HCT116 (cell line): ENCODE measurements around the gene ETS2. TPM values are rescaled to one million over a fixed set of nuclear protein-coding genes. Genes with fewer than 3 reads are reported as not detected.

Experiments used
- ATAC-seq: fragments of 200-7000 bp; cut with Tn5 transposase; 2 replicates; pipeline ENCODE4 v1.9.1; 2020; ENCODE audit warnings: mild to moderate bottlenecking, moderate library complexity
- BruUV-seq: library from RNA; stranded (reverse); fragments of 400-500 nt; replicated peaks from 2 replicates; lab custom pipeline; 2021; lab: Mats Ljungman, UMichigan
- CTCF ChIA-PET: fragments of 300-600 bp; sonication (Branson Sonifier 250); formaldehyde crosslinking; loops from one replicate; lab custom pipeline; 2021; ENCODE audit warnings: antibody characterized with exemption; lab: Charles Lee
- POLR2A ChIA-PET: fragments of 300-600, 350-600 bp; sonication (Branson Sonifier 250); formaldehyde crosslinking; loops from one replicate; lab custom pipeline; 2021; ENCODE audit warnings: antibody characterized with exemption; lab: Charles Lee
- RAD21 ChIA-PET, 2 experiments: fragments of 300-600 bp; sonication (Branson Sonifier 250); formaldehyde crosslinking; loops; one replicate each; lab custom pipeline; 2023; ENCODE audit warnings: low total read pairs in 2 of 2; ENCODE audit not compliant: uncharacterized antibody in 2 of 2, unreplicated experiment in 2 of 2, low non-redundant PET in 1 of 2; lab: Charles Lee
- DNase-seq: peaks from one replicate; pipeline ENCODE4 v3.0.0-alpha.2; 2010; ENCODE audit warnings: low read depth, low spot score
- H2AFZ ChIP-seq: fragments of 200-600 bp; shearing (Covaris generic), sonication (generic); 2 replicates; pipeline ENCODE4 v1.6.1; 2017; ENCODE audit warnings: low read depth, mixed run types, mixed read lengths, antibody characterized with exemption, low read length; ENCODE audit not compliant: poor library complexity, severe bottlenecking
- H3K27ac ChIP-seq: 2 replicates; pipeline ENCODE4 v1.5.1; 2012; ENCODE audit warnings: low read depth, low read length
- H3K27me3 ChIP-seq: fragments of 200-600 bp; sonication (generic); 2 replicates; pipeline ENCODE4 v1.6.1; 2016; ENCODE audit warnings: mixed run types, low read length, mixed read lengths; ENCODE audit not compliant: insufficient read depth
- H3K36me3 ChIP-seq, 2 experiments: fragments of 200-500 bp in 1 of 2; fragments of 200-600 bp in 1 of 2; sonication (Bioruptor generic) in 1 of 2; sonication (generic) in 1 of 2; 2 replicates each; pipeline versions ENCODE4 v1.5.1 to v1.6.1; 2014 to 2016; ENCODE audit warnings: low read length in 2 of 2, inconsistent platforms in 1 of 2, mixed read lengths in 1 of 2, mixed run types in 1 of 2; ENCODE audit not compliant: insufficient read depth in 2 of 2, control insufficient read depth in 1 of 2
- H3K4me1 ChIP-seq, 2 experiments: fragments of 200-600 bp in 1 of 2; sonication (generic) in 1 of 2; 2 replicates each; pipeline versions ENCODE4 v1.5.1 to v1.6.1; 2012 to 2017; ENCODE audit warnings: low read length in 2 of 2, inconsistent platforms in 1 of 2, mild to moderate bottlenecking in 1 of 2, mixed read lengths in 1 of 2, mixed run types in 1 of 2, moderate library complexity in 1 of 2; ENCODE audit not compliant: insufficient read depth in 2 of 2, control insufficient read depth in 1 of 2
- H3K4me2 ChIP-seq: fragments of 200-600 bp; sonication (generic); 2 replicates; pipeline ENCODE4 v1.6.1; 2017; ENCODE audit warnings: mixed run types, low read length, mixed read lengths
- H3K4me3 ChIP-seq, 2 experiments: fragments of 200-600 bp in 1 of 2; sonication (generic) in 1 of 2; replicated peaks in 1 of 2; 2 replicates each; pipeline ENCODE4 v1.5.1; 2011 to 2016; ENCODE audit warnings: low read length in 2 of 2, control low read depth in 1 of 2, low read depth in 1 of 2, mild to moderate bottlenecking in 1 of 2, mixed read lengths in 1 of 2, mixed run types in 1 of 2
- H3K79me2 ChIP-seq: fragments of 200-600 bp; sonication (generic); 2 replicates; pipeline ENCODE4 v1.6.1; 2017; ENCODE audit warnings: mild to moderate bottlenecking, mixed run types, low read length, moderate library complexity, mixed read lengths; ENCODE audit not compliant: insufficient read depth
- H3K9ac ChIP-seq: fragments of 200-600 bp; sonication (generic); 2 replicates; pipeline ENCODE4 v1.6.1; 2016; ENCODE audit warnings: low read length, mixed read lengths
- H3K9me2 ChIP-seq: fragments of 200-600 bp; sonication (generic), shearing (Covaris generic); 2 replicates; pipeline ENCODE4 v1.6.1; 2017; ENCODE audit warnings: mixed run types, mild to moderate bottlenecking, moderate library complexity; ENCODE audit not compliant: insufficient read depth
- H3K9me3 ChIP-seq, 2 experiments: fragments of 200-500 bp in 1 of 2; fragments of 200-600 bp in 1 of 2; sonication (Bioruptor generic) in 1 of 2; sonication (generic) in 1 of 2; 2 replicates each; pipeline ENCODE4 v1.6.1; 2014 to 2017; ENCODE audit warnings: low read length in 2 of 2, mixed read lengths in 2 of 2, inconsistent platforms in 1 of 2, low read depth in 1 of 2, mild to moderate bottlenecking in 1 of 2, mixed run types in 1 of 2, moderate library complexity in 1 of 2; ENCODE audit not compliant: control insufficient read depth in 1 of 2, insufficient read depth in 1 of 2
- H4K20me1 ChIP-seq: fragments of 200-600 bp; sonication (generic), shearing (Covaris generic); 2 replicates; pipeline ENCODE4 v1.6.1; 2017; ENCODE audit warnings: mixed run types, mild to moderate bottlenecking, moderate library complexity; ENCODE audit not compliant: insufficient read depth
- ATF3 ChIP-seq: IDR thresholded peaks from 2 replicates; pipeline ENCODE4 v1.6.1; 2012
- CBX3 ChIP-seq: IDR thresholded peaks from 2 replicates; pipeline ENCODE4 v1.6.1; 2012; ENCODE audit warnings: low read depth
- CEBPB ChIP-seq: IDR thresholded peaks from 2 replicates; pipeline ENCODE4 v1.6.1; 2012; ENCODE audit warnings: low read depth
- CTCF ChIP-seq, 3 experiments: fragments of 200-600 bp in 1 of 3; sonication (generic) in 1 of 3; IDR thresholded peaks in 2 of 3; conservative IDR thresholded peaks in 1 of 3; 2 replicates each; pipeline ENCODE4 v1.5.1; 2012 to 2017; ENCODE audit warnings: low read depth in 2 of 3, low read length in 2 of 3, antibody characterized with exemption in 1 of 3, borderline replicate concordance in 1 of 3, control low read depth in 1 of 3, mild to moderate bottlenecking in 1 of 3, mixed read lengths in 1 of 3, mixed run types in 1 of 3, moderate library complexity in 1 of 3; ENCODE audit not compliant: insufficient read depth in 1 of 3
- EGR1 ChIP-seq: IDR thresholded peaks from 2 replicates; pipeline ENCODE4 v1.6.1; 2012; ENCODE audit warnings: low read depth
- ELF1 ChIP-seq: IDR thresholded peaks from 2 replicates; pipeline ENCODE4 v1.6.1; 2012; ENCODE audit warnings: low read depth, borderline replicate concordance
- EZH2 ChIP-seq: fragments of 200-600 bp; sonication (generic); IDR thresholded peaks from 2 replicates; pipeline ENCODE4 v1.6.1; 2017; ENCODE audit warnings: antibody characterized with exemption, mixed run types
- EZH2phosphoT487 ChIP-seq: fragments of 200-600 bp; IDR thresholded peaks from 2 replicates; pipeline ENCODE4 v1.6.1; 2018; ENCODE audit warnings: antibody characterized with exemption, borderline replicate concordance
- FOSL1 ChIP-seq: IDR thresholded peaks from 2 replicates; pipeline ENCODE4 v1.6.1; 2012; ENCODE audit warnings: low read depth
- JUND ChIP-seq: IDR thresholded peaks from 2 replicates; pipeline ENCODE4 v1.6.1; 2012
- POLR2A ChIP-seq: IDR thresholded peaks from 2 replicates; pipeline ENCODE4 v1.7.0; 2011; ENCODE audit warnings: borderline replicate concordance; ENCODE audit not compliant: insufficient read depth, insufficient read length; ENCODE audit errors: extremely low read depth
- POLR2AphosphoS5 ChIP-seq: IDR thresholded peaks from 2 replicates; pipeline ENCODE4 v1.6.1; 2011; ENCODE audit warnings: mild to moderate bottlenecking, low read depth, low read length, moderate library complexity
- RAD21 ChIP-seq: IDR thresholded peaks from 2 replicates; pipeline ENCODE4 v1.6.1; 2012; ENCODE audit warnings: low read depth, mild to moderate bottlenecking
- SIN3A ChIP-seq: IDR thresholded peaks from 2 replicates; pipeline ENCODE4 v1.6.1; 2012; ENCODE audit warnings: low read depth
- SP1 ChIP-seq: IDR thresholded peaks from 2 replicates; pipeline ENCODE4 v1.6.1; 2012; ENCODE audit warnings: low read depth
- TCF7L2 ChIP-seq: IDR thresholded peaks from 2 replicates; pipeline ENCODE4 v1.7.0; 2011; ENCODE audit warnings: borderline replicate concordance, inconsistent platforms; ENCODE audit not compliant: insufficient read depth, insufficient read length; ENCODE audit errors: extremely low read depth
- ZBTB33 ChIP-seq: IDR thresholded peaks from 2 replicates; pipeline ENCODE4 v1.6.1; 2011; ENCODE audit warnings: mild to moderate bottlenecking, low read length, moderate library complexity; ENCODE audit not compliant: insufficient replicate concordance; ENCODE audit errors: extremely low read depth
- ZNF274 ChIP-seq: fragments of 200-500 bp; sonication (Bioruptor generic); IDR thresholded peaks from 2 replicates; pipeline ENCODE4 v1.6.1; 2014; ENCODE audit warnings: mild to moderate bottlenecking, low read depth, low read length, inconsistent platforms
- intact Hi-C: fragments of 100-400 bp; cut with micrococcal nuclease; formaldehyde crosslinking; loops from 2 replicates; pipeline ENCODE4 v1.10.0; 2022
- total RNA-seq: library from RNA; stranded (reverse); gene quantifications from one replicate; pipeline ENCODE4 v1.2.1, GENCODE V29; 2021; ENCODE audit not compliant: unreplicated experiment

ETS2 gene
- total RNA-seq, 1 experiment from 2014 or later = 32.9 TPM

GRCh38 chr21:38760017-38760761, 45.5 kb upstream of the ETS2 start:
- DNase-seq = no peak
- H3K9me2 ChIP-seq = no peaks in the 10 kb centered on the region
- TF ChIP-seq RAD21 (no peak), ATF3 (no peak), EZH2 (no peak), TCF7L2 (no peak), ZNF274 (no peak)
- TF ChIP-seq, all 23 proteins: peak for 0
- intact Hi-C loops = no loop called here
- no peak overlapping the region for H3K4me2 ChIP-seq
- H2AFZ ChIP-seq = no peak overlapping the region
- no peaks in the 10 kb centered on the region for H3K36me3 ChIP-seq
- no peak overlapping the region for H3K9ac ChIP-seq
- H3K4me1 ChIP-seq = peaks cover 7 to 16% of the 10 kb centered on the region in 2 experiments
- ChIA-PET RAD21 (no interaction called here), POLR2A (no interaction called here), CTCF (no interaction called here)
- H3K79me2 ChIP-seq = no peaks in the 10 kb centered on the region
- H3K27me3 ChIP-seq = no peaks in the 10 kb centered on the region
- no peak for ATAC-seq
- H3K27ac ChIP-seq = no peak overlapping the region
- H4K20me1 ChIP-seq = no peaks in the 10 kb centered on the region
- H3K4me3 ChIP-seq = no peak overlapping the region
- no peaks in the 10 kb centered on the region for H3K9me3 ChIP-seq
- BruUV-seq = no TSS peak

GRCh38 chr21:38760762-38761155, 45.0 kb upstream of the ETS2 start:
- no TSS peak for BruUV-seq
- DNase-seq = no peak
- RAD21 ChIA-PET = no interaction called here
- TF ChIP-seq EZH2phosphoT487 (no peak), FOSL1 (no peak), CEBPB (no peak), EGR1 (no peak), CBX3 (no peak), TCF7L2 (no peak), CTCF (IDR thresholded peaks at IDR 0.05 in 2 of 3, conservative IDR thresholded peaks at IDR 0.05 in 1 of 3; ENCODE audit: borderline replicate concordance in 1 of 3, insufficient read depth in 1 of 3, low read depth in 2 of 3, low read length in 2 of 3) (no peak), ELF1 (no peak), SP1 (no peak), POLR2AphosphoS5 (no peak), ZNF274 (no peak), JUND (no peak), POLR2A (no peak), SIN3A (no peak), EZH2 (no peak), ZBTB33 (no peak)

More at GRCh38 chr21:38760762-38761155, 45.0 kb upstream of the ETS2 start:
- CTCF ChIA-PET = no interaction called here
- no peaks in the 10 kb centered on the region for H4K20me1 ChIP-seq
- H3K9me2 ChIP-seq = no peaks in the 10 kb centered on the region
- ATAC-seq = no peak
- peaks cover 3 to 10% of the 10 kb centered on the region in 2 experiments; a peak in 3 of 4 replicates for H3K4me1 ChIP-seq
- H3K27me3 ChIP-seq = no peaks in the 10 kb centered on the region
- no peak overlapping the region for H3K4me2 ChIP-seq
- H3K9me3 ChIP-seq = no peaks in the 10 kb centered on the region
- no peak overlapping the region for H3K9ac ChIP-seq
- H2AFZ ChIP-seq = no peak overlapping the region
- H3K4me3 ChIP-seq = no peak overlapping the region
- no peak overlapping the region for H3K27ac ChIP-seq
- intact Hi-C loops = no loop called here
- no peaks in the 10 kb centered on the region for H3K79me2 ChIP-seq
- POLR2A ChIA-PET = no interaction called here
- no peaks in the 10 kb centered on the region for H3K36me3 ChIP-seq
